Tibial artery (tissue), 4 donors: ENCODE measurements around the gene COLEC11.

Experiments used
- DNase-seq, 2 donors: peaks; one replicate each; pipeline ENCODE4 v3.0.0-alpha.2; 2019
- H3K27ac ChIP-seq, 2 donors: fragments of 200-600 bp; sonication (generic) in 1 of 2; 1 replicate in 1 of 2; 2 replicates in 1 of 2; pipeline ENCODE4 v1.5.1; 2018 to 2019; ENCODE audit warnings: mild to moderate bottlenecking in 1 of 2
- H3K27me3 ChIP-seq, 2 donors: fragments of 200-600 bp; sonication (generic) in 1 of 2; one replicate each; pipeline versions ENCODE4 v1.5.1 to v1.6.0; 2016 to 2019
- H3K36me3 ChIP-seq, 3 donors: fragments of 200-600 bp; sonication (generic) in 2 of 3; one replicate each; pipeline ENCODE4 v1.5.1; 2016 to 2019; ENCODE audit warnings: mild to moderate bottlenecking in 2 of 3
- H3K4me1 ChIP-seq, 4 donors: fragments of 200-600 bp; sonication (generic) in 2 of 4; 1 replicate in 3 of 4; 2 replicates in 1 of 4; pipeline ENCODE4 v1.5.1; 2016 to 2019
- H3K4me3 ChIP-seq, 2 donors: fragments of 200-600 bp; sonication (generic) in 1 of 2; 1 replicate in 1 of 2; 2 replicates in 1 of 2; pipeline ENCODE4 v1.5.1; 2018 to 2019; ENCODE audit warnings: mild to moderate bottlenecking in 2 of 2
- H3K9me3 ChIP-seq, 3 donors: fragments of 200-600 bp; sonication (generic) in 1 of 3; one replicate each; pipeline ENCODE4 v1.5.1; 2016 to 2019
- intact Hi-C: fragments of 100-400 bp; cut with DNase I; formaldehyde crosslinking; loops from one replicate; pipeline ENCODE4 v1.15.0; 2023; ENCODE audit warnings: low total_unique reads
- TF ChIP-seq, protein P1 (sequence below), 2 experiments: fragments of 200-600 bp in 1 of 2; fragments of 450-650 bp in 1 of 2; IDR thresholded peaks; one replicate each; pipeline ENCODE4 v1.5.1; 2017 to 2019; ENCODE audit warnings: antibody characterized with exemption in 2 of 2, mild to moderate bottlenecking in 1 of 2, moderate library complexity in 1 of 2

COLEC11 gene

DNA sequence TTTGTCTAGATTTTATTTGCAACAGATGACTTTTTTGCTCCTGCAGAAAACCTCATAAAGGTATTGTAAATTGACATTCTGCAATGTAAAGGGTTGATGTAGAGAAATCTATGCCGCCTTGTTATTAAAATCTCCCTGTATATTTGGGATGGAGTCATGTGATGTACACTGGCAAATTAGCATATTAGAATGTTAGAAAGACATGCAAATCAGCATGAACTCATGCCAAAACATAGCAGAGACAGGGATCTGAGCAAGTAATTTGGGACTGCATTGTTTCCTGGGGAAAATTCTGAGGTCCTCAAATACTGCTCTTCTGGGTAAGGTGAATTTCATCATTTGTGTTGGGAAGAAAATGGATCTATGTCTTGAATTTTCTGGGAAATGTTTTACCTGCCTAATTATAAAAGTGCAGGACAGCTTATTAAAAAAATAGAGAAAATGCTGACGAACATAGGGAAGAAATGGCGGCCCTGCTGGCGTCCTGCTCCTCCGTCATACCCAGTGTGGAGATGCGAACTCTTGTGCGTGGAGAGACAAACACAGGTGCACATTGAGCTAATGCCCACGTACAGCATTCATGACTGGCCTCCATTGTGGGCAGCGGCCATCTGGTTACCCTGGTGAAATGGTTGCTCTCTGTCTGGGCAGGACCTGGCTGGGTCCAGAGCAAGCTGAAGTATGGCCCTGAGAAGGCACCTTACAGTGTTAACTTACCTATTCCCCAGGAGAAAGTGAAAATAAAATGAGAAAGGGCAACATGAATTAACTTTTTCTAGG is 79.3 kb downstream of the COLEC11 start:
- H3K36me3 ChIP-seq = no peaks in the 10 kb centered on the region
- TF ChIP-seq, protein P1, sequence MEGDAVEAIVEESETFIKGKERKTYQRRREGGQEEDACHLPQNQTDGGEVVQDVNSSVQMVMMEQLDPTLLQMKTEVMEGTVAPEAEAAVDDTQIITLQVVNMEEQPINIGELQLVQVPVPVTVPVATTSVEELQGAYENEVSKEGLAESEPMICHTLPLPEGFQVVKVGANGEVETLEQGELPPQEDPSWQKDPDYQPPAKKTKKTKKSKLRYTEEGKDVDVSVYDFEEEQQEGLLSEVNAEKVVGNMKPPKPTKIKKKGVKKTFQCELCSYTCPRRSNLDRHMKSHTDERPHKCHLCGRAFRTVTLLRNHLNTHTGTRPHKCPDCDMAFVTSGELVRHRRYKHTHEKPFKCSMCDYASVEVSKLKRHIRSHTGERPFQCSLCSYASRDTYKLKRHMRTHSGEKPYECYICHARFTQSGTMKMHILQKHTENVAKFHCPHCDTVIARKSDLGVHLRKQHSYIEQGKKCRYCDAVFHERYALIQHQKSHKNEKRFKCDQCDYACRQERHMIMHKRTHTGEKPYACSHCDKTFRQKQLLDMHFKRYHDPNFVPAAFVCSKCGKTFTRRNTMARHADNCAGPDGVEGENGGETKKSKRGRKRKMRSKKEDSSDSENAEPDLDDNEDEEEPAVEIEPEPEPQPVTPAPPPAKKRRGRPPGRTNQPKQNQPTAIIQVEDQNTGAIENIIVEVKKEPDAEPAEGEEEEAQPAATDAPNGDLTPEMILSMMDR (IDR thresholded peaks at IDR 0.05) = no peak

DNA sequence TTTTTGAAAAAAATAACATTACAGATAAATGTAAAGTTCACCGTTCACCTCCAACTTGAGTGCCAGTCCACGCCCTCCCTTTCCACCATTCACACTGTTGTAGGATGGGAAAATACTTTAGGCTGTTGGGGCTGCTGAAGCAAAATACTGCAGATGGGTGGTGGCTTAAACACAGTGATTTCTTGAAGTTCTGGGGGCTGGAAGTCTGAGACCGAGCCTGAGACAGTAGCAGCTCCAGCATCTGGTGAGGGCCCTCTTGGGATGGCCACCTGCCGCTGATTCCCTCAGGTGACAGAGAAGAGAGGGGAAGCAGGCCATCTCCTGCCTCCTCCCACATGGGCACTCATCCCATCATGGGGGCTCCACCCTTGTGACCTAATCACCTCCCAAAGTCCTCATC is 80.8 kb downstream of the COLEC11 start:
- TF ChIP-seq, protein P1 (IDR thresholded peaks at IDR 0.05) = no peak

More for the DNA sequence above, 79.3 kb downstream of the COLEC11 start:
- intact Hi-C loops = no loop called here
- Histone ChIP-seq H3K27ac (no peak overlapping the region), H3K9me3 (no peaks in the 10 kb centered on the region), H3K4me1 (no peaks in the 10 kb centered on the region), H3K4me3 (no peak overlapping the region), H3K27me3 (peaks cover 0 to 8% of the 10 kb centered on the region in 2 donors)
- DNase-seq = no peak

DNA sequence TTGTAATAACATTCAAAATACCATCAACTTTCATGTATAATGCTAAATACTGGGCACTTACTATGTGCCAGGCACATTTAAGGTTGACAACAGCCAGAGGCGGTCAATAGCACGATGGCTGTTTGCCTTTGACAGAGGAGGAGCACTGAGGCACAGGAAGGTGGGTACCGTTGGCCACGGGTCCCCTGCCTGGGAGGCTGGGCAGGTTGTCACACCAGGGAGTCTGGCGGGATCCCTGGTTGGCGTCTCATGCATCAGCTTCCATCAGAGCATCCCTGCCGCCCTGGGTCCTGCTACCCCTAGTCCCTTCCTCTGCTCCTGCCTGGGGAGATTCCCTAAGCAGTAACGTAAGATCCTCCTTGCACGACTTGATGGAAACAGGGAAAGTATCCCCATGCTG is 82.5 kb downstream of the COLEC11 start:
- no peaks in the 10 kb centered on the region for H3K4me1 ChIP-seq
- TF ChIP-seq, protein P1 (IDR thresholded peaks at IDR 0.05) = no peak
- DNase-seq = no peak
- peaks cover 0 to 8% of the 10 kb centered on the region in 2 donors for H3K27me3 ChIP-seq
- intact Hi-C loops = no loop called here
- H3K27ac ChIP-seq = no peak overlapping the region
- H3K9me3 ChIP-seq = no peaks in the 10 kb centered on the region
- H3K4me3 ChIP-seq = no peak overlapping the region
- H3K36me3 ChIP-seq = no peaks in the 10 kb centered on the region

More for the DNA sequence above, 80.8 kb downstream of the COLEC11 start:
- no peaks in the 10 kb centered on the region for H3K4me1 ChIP-seq
- H3K4me3 ChIP-seq = no peak overlapping the region
- no peaks in the 10 kb centered on the region for H3K9me3 ChIP-seq
- H3K27ac ChIP-seq = no peak overlapping the region
- peaks cover 0 to 8% of the 10 kb centered on the region in 2 donors for H3K27me3 ChIP-seq
- DNase-seq = no peak
- H3K36me3 ChIP-seq = no peaks in the 10 kb centered on the region
- intact Hi-C loops = no loop called here

DNA sequence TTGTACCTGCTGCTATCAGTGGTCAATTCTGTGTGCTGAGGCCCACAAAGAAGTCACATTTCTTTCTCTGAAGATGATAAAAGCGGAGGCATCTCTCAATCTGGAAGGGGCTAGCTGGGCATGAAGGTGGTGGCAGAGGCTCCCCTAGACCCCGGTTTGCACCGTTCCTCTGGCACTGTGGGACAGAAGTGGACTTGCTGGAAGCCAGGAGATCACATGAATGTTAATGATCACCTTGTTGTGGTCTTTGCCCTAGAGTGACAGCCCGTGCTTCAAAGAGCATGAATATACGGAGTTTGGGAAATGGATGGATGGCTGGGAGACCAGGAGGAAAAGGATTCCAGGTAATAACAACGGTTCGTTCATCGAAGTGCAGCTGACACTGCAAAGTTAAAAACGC is 83.3 kb downstream of the COLEC11 start:
- TF ChIP-seq, protein P1 (IDR thresholded peaks at IDR 0.05) = no peak
- H3K4me1 ChIP-seq = no peaks in the 10 kb centered on the region
- DNase-seq = no peak
- H3K27me3 ChIP-seq = peaks cover 0 to 8% of the 10 kb centered on the region in 2 donors
- H3K27ac ChIP-seq = no peak overlapping the region
- intact Hi-C loops = no loop called here
- no peak overlapping the region for H3K4me3 ChIP-seq
- H3K36me3 ChIP-seq = no peaks in the 10 kb centered on the region
- H3K9me3 ChIP-seq = no peaks in the 10 kb centered on the region

DNA sequence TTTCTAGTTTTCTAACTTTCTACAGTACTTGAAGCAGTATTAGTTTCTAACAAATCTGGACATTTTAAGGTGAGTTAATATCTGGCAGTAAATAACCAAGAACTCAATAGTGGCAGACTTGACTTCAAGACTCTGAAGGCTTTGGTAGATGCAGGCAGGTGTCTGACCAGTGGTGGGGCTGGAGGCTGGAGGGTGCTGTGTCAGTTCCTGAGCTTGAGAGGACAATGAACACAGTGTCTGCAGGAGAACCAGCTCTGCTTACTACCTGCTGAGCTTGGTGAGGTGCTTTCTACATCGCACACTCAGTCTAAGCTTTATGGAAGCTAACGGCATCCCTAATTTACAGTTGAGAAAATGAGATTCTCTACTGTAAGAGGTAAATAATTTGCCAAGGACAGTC is 84.3 kb downstream of the COLEC11 start:
- intact Hi-C loops = no loop called here
- no peak for DNase-seq
- TF ChIP-seq, protein P1 (IDR thresholded peaks at IDR 0.05) = no peak
- no peak overlapping the region for H3K4me3 ChIP-seq
- H3K9me3 ChIP-seq = no peaks in the 10 kb centered on the region
- H3K36me3 ChIP-seq = no peaks in the 10 kb centered on the region
- H3K27me3 ChIP-seq = peaks cover 0 to 8% of the 10 kb centered on the region in 2 donors
- H3K4me1 ChIP-seq = no peaks in the 10 kb centered on the region
- no peak overlapping the region for H3K27ac ChIP-seq
